ENCODE data around the gene FAM20C.

FAM20C gene

DNA sequence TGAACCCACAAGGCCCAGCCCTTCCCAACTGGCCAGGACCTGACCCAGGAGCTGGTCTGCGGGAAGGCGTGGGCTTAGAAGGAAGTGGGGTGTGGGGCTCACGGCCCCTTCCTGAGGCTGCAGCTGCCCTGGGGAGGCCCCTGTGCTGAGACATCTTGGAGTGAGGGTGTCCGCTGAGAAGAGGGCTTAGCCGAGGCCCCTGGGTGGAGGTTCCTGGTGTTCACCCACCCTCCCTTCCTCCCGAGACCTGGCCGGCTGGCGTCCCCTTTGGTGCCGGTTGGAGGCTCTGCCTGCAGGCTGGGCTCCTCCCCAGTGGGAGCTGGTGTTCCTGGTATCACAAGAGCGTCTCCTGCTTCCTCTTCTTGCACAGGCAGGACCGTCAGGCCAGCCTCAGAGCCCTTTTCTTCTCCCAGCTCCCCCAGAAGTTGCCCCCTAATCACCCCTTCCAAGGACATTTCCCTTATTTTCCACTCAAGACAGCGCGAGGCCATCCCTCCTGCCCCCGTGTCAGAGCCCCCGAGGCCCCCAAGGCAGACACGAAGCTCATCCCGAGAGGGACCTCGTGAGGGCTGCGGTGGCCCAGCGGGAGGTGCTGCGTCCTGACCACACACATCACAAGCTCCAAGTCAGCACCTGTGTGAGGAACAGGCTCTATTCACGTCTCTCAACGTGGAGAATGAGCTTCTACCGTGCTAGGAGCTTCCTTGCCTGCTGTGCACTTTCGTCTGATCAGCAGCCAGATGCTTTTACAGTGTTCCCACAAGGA is 25.1 kb upstream of the FAM20C start:
- peaks cover 0 to 47% (median 16%) of the 10 kb centered on the region in 5 donors for H3K4me1 ChIP-seq (ENCODE audit: control insufficient read depth in 5 of 5, insufficient read depth in 5 of 5, low read length in 5 of 5)
- H3K27me3 ChIP-seq (ENCODE audit: control insufficient read depth in 5 of 5, insufficient read depth in 4 of 5, low read length in 5 of 5) = peaks cover 0 to 30% (median 24%) of the 10 kb centered on the region in 5 donors
- no peak overlapping the region for H3K4me3 ChIP-seq (ENCODE audit: low read depth in 1 of 5, low read length in 5 of 5)
- H3K36me3 ChIP-seq (ENCODE audit: control insufficient read depth in 5 of 5, insufficient read depth in 5 of 5, low read length in 5 of 5) = no peaks in the 10 kb centered on the region
- no peak overlapping the region for H3K9ac ChIP-seq (ENCODE audit: low read length in 5 of 5)
- H3K9me3 ChIP-seq (ENCODE audit: control insufficient read depth in 5 of 5, low read length in 5 of 5) = no peaks in the 10 kb centered on the region
- H3K27ac ChIP-seq (ENCODE audit: low read depth, low read length) = no peak overlapping the region

DNA sequence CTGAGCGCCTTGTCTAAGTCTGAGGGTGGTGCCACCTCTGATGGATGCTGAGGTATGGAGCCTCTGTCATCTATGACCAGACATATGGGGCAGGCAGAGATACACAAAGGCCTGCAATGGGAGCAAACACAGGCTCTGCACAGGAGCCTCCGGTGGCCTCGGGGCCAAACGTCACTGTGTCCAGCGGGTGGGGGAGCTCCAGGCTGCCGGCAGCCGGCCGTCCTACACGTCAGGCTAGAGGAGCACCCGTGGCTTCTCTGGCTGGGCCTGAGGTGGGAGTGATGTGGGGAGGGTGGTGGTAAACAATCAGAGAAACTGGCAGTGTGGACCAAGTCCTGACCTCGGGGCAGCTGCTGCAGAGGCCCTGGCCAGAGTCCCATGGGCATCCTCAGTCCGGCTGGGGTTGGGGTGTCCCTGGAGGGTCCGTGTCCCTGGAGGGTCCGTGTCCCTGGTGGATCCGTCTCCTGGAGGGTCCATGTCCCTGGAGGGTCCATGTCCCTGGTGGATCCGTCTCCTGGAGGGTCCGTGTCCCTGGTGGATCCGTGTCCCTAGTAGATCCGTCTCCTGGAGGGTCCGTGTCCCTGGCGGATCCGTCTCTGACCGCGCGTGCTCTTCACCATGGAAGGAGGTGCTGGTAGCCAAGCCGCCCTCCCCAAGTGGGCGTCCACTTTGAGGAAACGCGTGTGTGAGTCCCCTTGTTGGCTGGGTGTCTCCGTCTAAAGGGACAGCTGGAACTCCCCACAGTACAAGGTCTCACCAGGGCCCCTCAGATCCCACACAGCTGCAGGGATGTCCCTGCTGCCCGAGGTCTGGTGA is 24.2 kb upstream of the FAM20C start:
- Histone ChIP-seq H3K9me3 (ENCODE audit: control insufficient read depth in 5 of 5, low read length in 5 of 5) (no peaks in the 10 kb centered on the region), H3K4me1 (ENCODE audit: control insufficient read depth in 5 of 5, insufficient read depth in 5 of 5, low read length in 5 of 5) (peaks cover 0 to 41% (median 16%) of the 10 kb centered on the region in 5 donors), H3K27me3 (ENCODE audit: control insufficient read depth in 5 of 5, insufficient read depth in 4 of 5, low read length in 5 of 5) (peaks cover 0 to 22% (median 20%) of the 10 kb centered on the region in 5 donors), H3K4me3 (ENCODE audit: low read depth in 1 of 5, low read length in 5 of 5) (no peak overlapping the region), H3K9ac (ENCODE audit: low read length in 5 of 5) (no peak overlapping the region), H3K36me3 (ENCODE audit: control insufficient read depth in 5 of 5, insufficient read depth in 5 of 5, low read length in 5 of 5) (no peaks in the 10 kb centered on the region), H3K27ac (ENCODE audit: low read depth, low read length) (no peak overlapping the region)

DNA sequence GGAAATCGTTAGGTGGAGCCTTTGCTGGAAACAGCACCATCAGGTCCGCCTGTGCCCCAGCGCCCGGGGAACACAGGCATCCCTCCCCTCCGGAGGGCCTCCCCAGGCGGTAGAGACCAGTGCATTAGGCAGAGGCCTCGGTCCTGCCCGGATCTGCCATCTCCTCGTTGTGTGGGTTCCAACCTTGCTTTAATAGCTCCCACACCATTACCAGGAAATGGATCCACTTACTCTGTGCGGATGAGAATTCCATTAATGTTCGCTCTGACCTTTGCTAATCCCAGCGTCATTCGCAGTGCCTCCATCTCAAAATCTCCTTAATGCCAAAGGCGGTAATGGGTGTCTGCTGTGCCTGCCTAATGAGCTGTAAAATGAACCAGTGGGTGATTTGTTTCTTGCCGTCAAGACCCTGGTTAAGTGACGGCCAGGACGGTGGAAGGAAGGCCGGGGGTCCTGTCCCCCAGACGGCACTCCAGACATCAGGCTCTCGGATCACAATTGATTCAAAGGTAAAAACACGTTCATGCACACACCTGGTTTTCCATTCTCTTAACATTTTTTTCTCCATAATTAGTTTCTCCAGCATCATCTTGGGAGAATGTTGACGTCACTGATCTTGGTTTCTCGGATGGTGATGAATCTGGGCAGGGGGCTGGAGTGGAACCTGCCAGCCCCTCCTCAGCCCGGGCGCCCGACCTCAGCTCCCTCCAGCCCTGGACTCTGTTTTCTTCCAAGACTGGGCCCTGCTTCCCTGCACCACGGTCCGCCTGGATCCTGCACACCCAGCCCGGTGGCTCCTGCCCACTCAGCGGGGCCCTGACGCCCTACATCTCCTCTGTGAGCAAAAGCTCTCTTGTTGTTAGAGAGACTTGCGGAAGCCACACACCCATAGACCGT is 22.8 kb upstream of the FAM20C start:
- Histone ChIP-seq H3K9ac (ENCODE audit: low read length in 5 of 5) (no peak overlapping the region), H3K27ac (ENCODE audit: low read depth, low read length) (no peak overlapping the region), H3K9me3 (ENCODE audit: control insufficient read depth in 5 of 5, low read length in 5 of 5) (no peaks in the 10 kb centered on the region), H3K4me1 (ENCODE audit: control insufficient read depth in 5 of 5, insufficient read depth in 5 of 5, low read length in 5 of 5) (peaks cover 0 to 30% (median 16%) of the 10 kb centered on the region in 5 donors), H3K27me3 (ENCODE audit: control insufficient read depth in 5 of 5, insufficient read depth in 4 of 5, low read length in 5 of 5) (peaks cover 0 to 12% (median 7%) of the 10 kb centered on the region in 5 donors), H3K36me3 (ENCODE audit: control insufficient read depth in 5 of 5, insufficient read depth in 5 of 5, low read length in 5 of 5) (no peaks in the 10 kb centered on the region), H3K4me3 (ENCODE audit: low read depth in 1 of 5, low read length in 5 of 5) (no peak overlapping the region)

- Histone ChIP-seq H3K36me3 (ENCODE audit: control insufficient read depth in 5 of 5, insufficient read depth in 5 of 5, low read length in 5 of 5) (no peaks in the 10 kb centered on the region), H3K27ac (ENCODE audit: low read depth, low read length) (no peak overlapping the region), H3K9ac (ENCODE audit: low read length in 5 of 5) (no peak overlapping the region), H3K4me3 (ENCODE audit: low read depth in 1 of 5, low read length in 5 of 5) (no peak overlapping the region), H3K9me3 (ENCODE audit: control insufficient read depth in 5 of 5, low read length in 5 of 5) (no peaks in the 10 kb centered on the region), H3K27me3 (ENCODE audit: control insufficient read depth in 5 of 5, insufficient read depth in 4 of 5, low read length in 5 of 5) (peaks cover 0 to 12% (median 5%) of the 10 kb centered on the region in 5 donors), H3K4me1 (ENCODE audit: control insufficient read depth in 5 of 5, insufficient read depth in 5 of 5, low read length in 5 of 5) (peaks cover 0 to 20% (median 16%) of the 10 kb centered on the region in 5 donors)
Observed at GRCh38 chr7:170551-171363, 21.6 kb upstream of the FAM20C start.

- H3K4me1 ChIP-seq (ENCODE audit: control insufficient read depth in 5 of 5, insufficient read depth in 5 of 5, low read length in 5 of 5) = peaks cover 0 to 17% (median 12%) of the 10 kb centered on the region in 5 donors
- no peak overlapping the region for H3K27ac ChIP-seq (ENCODE audit: low read depth, low read length)
- H3K4me3 ChIP-seq (ENCODE audit: low read depth in 1 of 5, low read length in 5 of 5) = no peak overlapping the region
- H3K9ac ChIP-seq (ENCODE audit: low read length in 5 of 5) = no peak overlapping the region
- no peaks in the 10 kb centered on the region for H3K9me3 ChIP-seq (ENCODE audit: control insufficient read depth in 5 of 5, low read length in 5 of 5)
- H3K36me3 ChIP-seq (ENCODE audit: control insufficient read depth in 5 of 5, insufficient read depth in 5 of 5, low read length in 5 of 5) = no peaks in the 10 kb centered on the region
- peaks cover 0 to 12% (median 5%) of the 10 kb centered on the region in 5 donors for H3K27me3 ChIP-seq (ENCODE audit: control insufficient read depth in 5 of 5, insufficient read depth in 4 of 5, low read length in 5 of 5)
Observed at GRCh38 chr7:171364-171904, 20.9 kb upstream of the FAM20C start.

DNA sequence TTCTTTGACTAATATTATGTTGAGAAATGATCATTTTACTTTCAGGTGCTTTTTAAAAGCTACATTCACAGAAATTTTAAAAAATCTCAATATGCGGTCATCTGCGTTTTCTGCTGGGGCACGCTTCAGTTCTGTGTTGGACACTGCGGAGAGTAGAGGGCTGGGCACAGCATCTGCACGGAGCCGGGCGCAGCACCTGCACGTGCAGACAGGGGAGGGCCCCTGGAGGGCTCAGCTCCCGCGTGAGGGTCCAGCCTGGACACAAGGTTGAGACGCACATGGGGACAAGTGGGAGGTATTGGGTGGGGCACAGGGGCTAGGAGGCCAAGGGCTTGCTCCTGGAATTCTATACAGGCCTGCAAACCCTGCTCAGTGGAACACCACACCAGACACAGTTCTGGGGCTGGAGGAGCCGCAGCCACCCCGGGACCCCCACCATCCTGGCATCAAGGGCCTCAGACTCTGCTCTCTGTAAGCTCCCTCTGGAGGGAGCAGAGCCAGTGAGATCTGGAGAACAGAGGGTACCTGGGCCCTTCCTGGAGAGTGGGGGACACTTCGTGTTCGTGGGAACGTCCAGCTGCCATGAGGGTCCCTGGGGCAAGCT is 20.4 kb upstream of the FAM20C start:
- no peak overlapping the region for H3K4me3 ChIP-seq (ENCODE audit: low read depth in 1 of 5, low read length in 5 of 5)
- no peak overlapping the region for H3K9ac ChIP-seq (ENCODE audit: low read length in 5 of 5)
- no peak overlapping the region for H3K27ac ChIP-seq (ENCODE audit: low read depth, low read length)
- H3K36me3 ChIP-seq (ENCODE audit: control insufficient read depth in 5 of 5, insufficient read depth in 5 of 5, low read length in 5 of 5) = no peaks in the 10 kb centered on the region
- H3K4me1 ChIP-seq (ENCODE audit: control insufficient read depth in 5 of 5, insufficient read depth in 5 of 5, low read length in 5 of 5) = peaks cover 0 to 11% (median 7%) of the 10 kb centered on the region in 5 donors
- peaks cover 0 to 8% (median 5%) of the 10 kb centered on the region in 5 donors for H3K27me3 ChIP-seq (ENCODE audit: control insufficient read depth in 5 of 5, insufficient read depth in 4 of 5, low read length in 5 of 5)
- no peaks in the 10 kb centered on the region for H3K9me3 ChIP-seq (ENCODE audit: control insufficient read depth in 5 of 5, low read length in 5 of 5)

DNA sequence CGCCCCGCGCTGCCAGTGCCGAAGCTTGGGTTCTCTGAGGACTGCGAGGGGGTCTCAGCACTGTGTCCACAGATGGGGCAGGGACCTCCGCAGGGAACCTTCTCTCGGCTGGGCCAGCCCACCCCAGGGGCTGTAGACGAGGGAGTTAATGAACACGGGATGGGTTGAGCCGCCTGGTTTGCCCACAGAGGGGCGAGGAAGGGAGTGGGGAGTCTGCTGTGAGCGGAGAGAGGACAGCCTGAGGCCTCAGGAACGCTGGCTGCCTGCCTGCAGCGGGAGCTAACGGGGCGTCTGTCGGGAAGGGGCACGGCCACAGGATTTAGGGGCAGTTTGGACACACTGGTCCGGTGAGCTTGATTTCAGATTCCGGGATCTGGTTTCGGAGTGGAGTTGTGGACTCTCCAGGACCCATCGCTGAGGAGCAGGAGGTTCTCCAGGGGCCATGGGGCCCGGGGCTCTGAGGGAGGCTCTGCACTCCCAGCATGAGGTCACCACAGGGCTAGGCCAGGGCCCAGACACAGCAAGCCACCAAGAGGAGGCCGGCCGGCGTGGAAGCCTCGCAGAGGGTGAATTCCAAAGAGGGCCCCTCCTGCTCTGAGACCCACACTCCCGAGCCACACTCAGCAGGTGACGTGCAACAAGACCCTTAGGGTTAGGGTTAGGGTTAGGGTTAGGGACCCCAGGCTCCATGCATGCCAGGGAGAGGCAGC is 19.0 kb upstream of the FAM20C start:
- Histone ChIP-seq H3K4me3 (ENCODE audit: low read depth in 1 of 5, low read length in 5 of 5) (no peak overlapping the region), H3K36me3 (ENCODE audit: control insufficient read depth in 5 of 5, insufficient read depth in 5 of 5, low read length in 5 of 5) (no peaks in the 10 kb centered on the region)

GRCh38 chr7:174716-175115 is 17.7 kb upstream of the FAM20C start:
- Histone ChIP-seq H3K4me3 (ENCODE audit: low read depth in 1 of 5, low read length in 5 of 5) (no peak overlapping the region), H3K27ac (ENCODE audit: low read depth, low read length) (no peak overlapping the region), H3K36me3 (ENCODE audit: control insufficient read depth in 5 of 5, insufficient read depth in 5 of 5, low read length in 5 of 5) (no peaks in the 10 kb centered on the region), H3K9ac (ENCODE audit: low read length in 5 of 5) (no peak overlapping the region), H3K4me1 (ENCODE audit: control insufficient read depth in 5 of 5, insufficient read depth in 5 of 5, low read length in 5 of 5) (peaks cover 0 to 13% (median 9%) of the 10 kb centered on the region in 5 donors), H3K27me3 (ENCODE audit: control insufficient read depth in 5 of 5, insufficient read depth in 4 of 5, low read length in 5 of 5) (peaks cover 0 to 5% (median 2%) of the 10 kb centered on the region in 5 donors), H3K9me3 (ENCODE audit: control insufficient read depth in 5 of 5, low read length in 5 of 5) (no peaks in the 10 kb centered on the region)

More for the DNA sequence above, 19.0 kb upstream of the FAM20C start:
- H3K4me1 ChIP-seq (ENCODE audit: control insufficient read depth in 5 of 5, insufficient read depth in 5 of 5, low read length in 5 of 5) = peaks cover 0 to 2% (median 0%) of the 10 kb centered on the region in 5 donors
- H3K9ac ChIP-seq (ENCODE audit: low read length in 5 of 5) = no peak overlapping the region
- no peaks in the 10 kb centered on the region for H3K9me3 ChIP-seq (ENCODE audit: control insufficient read depth in 5 of 5, low read length in 5 of 5)
- peaks cover 0 to 6% (median 2%) of the 10 kb centered on the region in 5 donors for H3K27me3 ChIP-seq (ENCODE audit: control insufficient read depth in 5 of 5, insufficient read depth in 4 of 5, low read length in 5 of 5)
- H3K27ac ChIP-seq (ENCODE audit: low read depth, low read length) = no peak overlapping the region
